CD4-positive, alpha-beta memory T cell (primary cell): ENCODE data around the gene RYR1. TPM values are rescaled to one million over a fixed set of nuclear protein-coding genes. Genes with fewer than 3 reads are reported as not detected.

Source experiments
- CTCF ChIA-PET: fragments of 350-600 bp; sonication (Branson Sonifier 250); formaldehyde crosslinking; loops from one replicate; lab custom pipeline; 2021; ENCODE audit warnings: inconsistent platforms; ENCODE audit not compliant: partially characterized antibody; lab: Charles Lee
- POLR2A ChIA-PET: fragments of 350-600 bp; sonication (Branson Sonifier 250); formaldehyde crosslinking; loops from one replicate; lab custom pipeline; 2021; ENCODE audit not compliant: partially characterized antibody; lab: Charles Lee
- DNase-seq, 5 donors: peaks; one replicate each; pipeline versions ENCODE4 v3.0.0 to v3.0.0-alpha.2; 2020 to 2022; ENCODE audit warnings: mixed read lengths in 1 of 5
- H3K27ac ChIP-seq: one replicate; pipeline ENCODE4 v1.7.0; 2013; ENCODE audit warnings: low read depth, low read length
- H3K27me3 ChIP-seq: 2 replicates; pipeline ENCODE4 v1.7.0; 2013; ENCODE audit warnings: mild to moderate bottlenecking, low read length, moderate library complexity; ENCODE audit not compliant: insufficient read depth
- H3K36me3 ChIP-seq: 2 replicates; pipeline ENCODE4 v1.7.0; 2013; ENCODE audit warnings: mild to moderate bottlenecking, low read length, moderate library complexity; ENCODE audit not compliant: insufficient read depth
- H3K4me1 ChIP-seq: 2 replicates; pipeline ENCODE4 v1.7.0; 2013; ENCODE audit warnings: mild to moderate bottlenecking, low read length, moderate library complexity; ENCODE audit not compliant: insufficient read depth
- H3K4me3 ChIP-seq, 2 donors: one replicate each; pipeline ENCODE4 v1.7.0; 2013; ENCODE audit warnings: low read length in 2 of 2, mild to moderate bottlenecking in 1 of 2
- H3K9me3 ChIP-seq, 2 donors: one replicate each; pipeline ENCODE4 v1.7.0; 2013; ENCODE audit warnings: low read length in 2 of 2, control low read depth in 1 of 2; ENCODE audit not compliant: control insufficient read depth in 1 of 2
- H3K27ac Mint-ChIP-seq, 7 donors: one replicate each; pipeline ENCODE4 v1.8.0; 2020 to 2021; ENCODE audit warnings: mixed read lengths in 7 of 7, mild to moderate bottlenecking in 6 of 7, inconsistent platforms in 3 of 7, moderate library complexity in 3 of 7
- H3K27me3 Mint-ChIP-seq, 2 donors: one replicate each; pipeline ENCODE4 v1.8.0; 2020 to 2021; ENCODE audit warnings: mixed read lengths in 2 of 2
- H3K36me3 Mint-ChIP-seq, 2 donors: one replicate each; pipeline ENCODE4 v1.8.0; 2020 to 2021; ENCODE audit warnings: mixed read lengths in 2 of 2, inconsistent platforms in 1 of 2, mild to moderate bottlenecking in 1 of 2
- H3K4me1 Mint-ChIP-seq, 4 donors: one replicate each; pipeline ENCODE4 v1.8.0; 2020 to 2021; ENCODE audit warnings: mixed read lengths in 4 of 4, mild to moderate bottlenecking in 1 of 4
- H3K4me3 Mint-ChIP-seq, 8 donors: one replicate each; pipeline ENCODE4 v1.8.0; 2020 to 2021; ENCODE audit warnings: mixed read lengths in 8 of 8, mild to moderate bottlenecking in 7 of 8, moderate library complexity in 6 of 8, inconsistent platforms in 3 of 8
- H3K9me3 Mint-ChIP-seq, 8 donors: one replicate each; pipeline ENCODE4 v1.8.0; 2020 to 2021; ENCODE audit warnings: mixed read lengths in 8 of 8, mild to moderate bottlenecking in 5 of 8, inconsistent platforms in 3 of 8, moderate library complexity in 1 of 8
- intact Hi-C: fragments of 100-400 bp; cut with micrococcal nuclease; formaldehyde crosslinking; loops from one replicate; pipeline ENCODE4 v1.15.1; 2023
- polyA plus RNA-seq, 2 donors: library from polyadenylated mRNA; unstranded; fragments of 300-500 nt; fragmentation: Illumina TruSeq; gene quantifications; one replicate each; pipeline ENCODE4 v1.2.3, GENCODE V29; 2021
- total RNA-seq, 2 experiments: library from RNA; stranded (reverse); gene quantifications; one replicate each; pipeline ENCODE4 v1.2.3, GENCODE V29; 2021

The RYR1 gene
- total and polyA plus RNA-seq, 4 experiments from 2014 or later, result 0.02 to 6.2 (median 2.7) TPM

- Mint-ChIP-seq H3K36me3 (peaks cover 0 to 2% of the 10 kb centered on the region in 2 donors), H3K9me3 (peaks cover 0 to 1% (median 0%) of the 10 kb centered on the region in 8 donors), H3K4me1 (peaks cover 18 to 29% (median 22%) of the 10 kb centered on the region in 4 donors), H3K4me3 (peak overlapping the region in 7 of 8 donors; percentile 79 to 90 (median 87)), H3K27me3 (peaks cover 0 to 2% of the 10 kb centered on the region in 2 donors), H3K27ac (peak overlapping the region in 6 of 7 donors; percentile 82 to 96 (median 93))
- intact Hi-C loops, result no loop called here
- CTCF ChIA-PET, result interaction anchor here (2.2 kb wide), 1 partner anchor 14 kb away, joined by 8 read pairs; the partner anchor contains the start of gene FAM98C
- Histone ChIP-seq H3K9me3 (no peaks in the 10 kb centered on the region), H3K36me3 (no peaks in the 10 kb centered on the region), H3K4me1 (peaks cover 20% of the 10 kb centered on the region), H3K27me3 (no peaks in the 10 kb centered on the region), H3K4me3 (peak overlapping the region in 1 of 2 donors; percentile 58), H3K27ac (peak overlapping the region; percentile 52)
- DNase-seq, result no peak
- POLR2A ChIA-PET, result no interaction called here
These were observed 16.3 kb upstream of the RYR1 start for GRCh38 chr19:38417146-38417543.

- peaks cover 18 to 29% (median 22%) of the 10 kb centered on the region in 4 donors for H3K4me1 Mint-ChIP-seq
- POLR2A ChIA-PET, result no interaction called here
- intact Hi-C loops, result no loop called here
These were observed 15.7 kb upstream of the RYR1 start for GRCh38 chr19:38417544-38418506.

GRCh38 chr19:38420935-38421334 is 12.6 kb upstream of the RYR1 start:
- Histone ChIP-seq H3K9me3 (no peaks in the 10 kb centered on the region), H3K4me3 (no peak overlapping the region), H3K4me1 (peaks cover 26% of the 10 kb centered on the region), H3K27ac (no peak overlapping the region), H3K27me3 (no peaks in the 10 kb centered on the region), H3K36me3 (no peaks in the 10 kb centered on the region)
- H3K4me1 Mint-ChIP-seq, result peaks cover 18 to 29% (median 25%) of the 10 kb centered on the region in 4 donors
- peaks cover 0 to 3% of the 10 kb centered on the region in 2 donors for H3K27me3 Mint-ChIP-seq
- ChIA-PET POLR2A (no interaction called here), CTCF (interaction anchor here (1.3 kb wide), 1 partner anchor 18 kb away, joined by 3 read pairs; the partner anchor contains the start of gene FAM98C)
- intact Hi-C loops, result no loop called here
- peaks cover 0 to 2% of the 10 kb centered on the region in 2 donors for H3K36me3 Mint-ChIP-seq
- no peak overlapping the region for H3K4me3 Mint-ChIP-seq
- no peak overlapping the region for H3K27ac Mint-ChIP-seq
- DNase-seq, result no peak
- H3K9me3 Mint-ChIP-seq, result peaks cover 0 to 1% (median 0%) of the 10 kb centered on the region in 8 donors

More at GRCh38 chr19:38417544-38418506, 15.7 kb upstream of the RYR1 start:
- peak overlapping the region; percentile 78 to 90 (median 86) for H3K4me3 Mint-ChIP-seq
- CTCF ChIA-PET, result interaction anchor here (2.2 kb wide), 1 partner anchor 14 kb away, joined by 8 read pairs; the partner anchor contains the start of gene FAM98C
- H3K9me3 Mint-ChIP-seq, result peaks cover 0 to 1% (median 0%) of the 10 kb centered on the region in 8 donors
- peak overlapping the region; percentile 82 to 96 (median 92) for H3K27ac Mint-ChIP-seq
- peaks cover 0 to 2% of the 10 kb centered on the region in 2 donors for H3K27me3 Mint-ChIP-seq
- H3K36me3 ChIP-seq, result no peaks in the 10 kb centered on the region
- H3K9me3 ChIP-seq, result no peaks in the 10 kb centered on the region
- H3K27ac ChIP-seq, result peak overlapping the region; percentile 52
- no peaks in the 10 kb centered on the region for H3K27me3 ChIP-seq
- H3K4me1 ChIP-seq, result peaks cover 20% of the 10 kb centered on the region
- peak overlapping the region; percentile 17 to 58 for H3K4me3 ChIP-seq
- peak; percentile 29 to 60 (median 42) for DNase-seq
- peaks cover 0 to 2% of the 10 kb centered on the region in 2 donors for H3K36me3 Mint-ChIP-seq

- no peaks in the 10 kb centered on the region for H3K9me3 ChIP-seq
- H3K27me3 ChIP-seq, result no peaks in the 10 kb centered on the region
- DNase-seq, result no peak
- H3K4me1 ChIP-seq, result peaks cover 32% of the 10 kb centered on the region
- no peak overlapping the region for H3K4me3 ChIP-seq
- no peak overlapping the region for H3K27ac ChIP-seq
- CTCF ChIA-PET, result no interaction called here
- no peaks in the 10 kb centered on the region for H3K36me3 ChIP-seq
- peaks cover 0 to 1% (median 0%) of the 10 kb centered on the region in 8 donors for H3K9me3 Mint-ChIP-seq
- peaks cover 21 to 35% (median 28%) of the 10 kb centered on the region in 4 donors for H3K4me1 Mint-ChIP-seq
- peaks cover 0 to 6% of the 10 kb centered on the region in 2 donors for H3K27me3 Mint-ChIP-seq
- H3K27ac Mint-ChIP-seq, result no peak overlapping the region
- peaks cover 0 to 2% of the 10 kb centered on the region in 2 donors for H3K36me3 Mint-ChIP-seq
- POLR2A ChIA-PET, result no interaction called here
- no peak overlapping the region for H3K4me3 Mint-ChIP-seq
- intact Hi-C loops, result no loop called here
These were observed 11.6 kb upstream of the RYR1 start for GRCh38 chr19:38421856-38422255.

- H3K27ac Mint-ChIP-seq, result no peak overlapping the region
- H3K9me3 Mint-ChIP-seq, result peaks cover 0 to 1% (median 0%) of the 10 kb centered on the region in 8 donors
- CTCF ChIA-PET, result no interaction called here
- H3K36me3 ChIP-seq, result no peaks in the 10 kb centered on the region
- DNase-seq, result no peak
- peaks cover 0 to 2% of the 10 kb centered on the region in 2 donors for H3K36me3 Mint-ChIP-seq
- no peak overlapping the region for H3K27ac ChIP-seq
- peaks cover 18 to 35% (median 26%) of the 10 kb centered on the region in 4 donors for H3K4me1 Mint-ChIP-seq
- POLR2A ChIA-PET, result no interaction called here
- peaks cover 32% of the 10 kb centered on the region for H3K4me1 ChIP-seq
- intact Hi-C loops, result no loop called here
- no peaks in the 10 kb centered on the region for H3K9me3 ChIP-seq
- peaks cover 0 to 8% of the 10 kb centered on the region in 2 donors for H3K27me3 Mint-ChIP-seq
- no peak overlapping the region for H3K4me3 Mint-ChIP-seq
- no peak overlapping the region for H3K4me3 ChIP-seq
- no peaks in the 10 kb centered on the region for H3K27me3 ChIP-seq
These were observed 11.1 kb upstream of the RYR1 start for GRCh38 chr19:38422438-38422837.

GRCh38 chr19:38424272-38424671 is 9.2 kb upstream of the RYR1 start:
- no peaks in the 10 kb centered on the region for H3K36me3 ChIP-seq
- ChIA-PET POLR2A (no interaction called here), CTCF (no interaction called here)
- no peak for DNase-seq
- intact Hi-C loops, result no loop called here
- no peak overlapping the region for H3K27ac ChIP-seq
- Mint-ChIP-seq H3K36me3 (no peaks in the 10 kb centered on the region), H3K4me3 (no peak overlapping the region), H3K27me3 (peaks cover 2 to 13% of the 10 kb centered on the region in 2 donors), H3K9me3 (peaks cover 0 to 1% (median 0%) of the 10 kb centered on the region in 8 donors), H3K27ac (no peak overlapping the region), H3K4me1 (peaks cover 11 to 29% (median 21%) of the 10 kb centered on the region in 4 donors)
- no peaks in the 10 kb centered on the region for H3K9me3 ChIP-seq
- peaks cover 26% of the 10 kb centered on the region for H3K4me1 ChIP-seq
- no peaks in the 10 kb centered on the region for H3K27me3 ChIP-seq
- H3K4me3 ChIP-seq, result no peak overlapping the region
